GM21528 (cell line): Measurements from ENCODE around the gene FANCI.

ENCODE experiments used
- ATAC-seq: cut with Tn5 transposase; IDR thresholded peaks from one replicate; pipeline ENCODE4 v1.9.1; 2021; ENCODE audit warnings: mild to moderate bottlenecking, moderate library complexity; ENCODE audit not compliant: unreplicated experiment, low FRiP score

The FANCI gene

DNA sequence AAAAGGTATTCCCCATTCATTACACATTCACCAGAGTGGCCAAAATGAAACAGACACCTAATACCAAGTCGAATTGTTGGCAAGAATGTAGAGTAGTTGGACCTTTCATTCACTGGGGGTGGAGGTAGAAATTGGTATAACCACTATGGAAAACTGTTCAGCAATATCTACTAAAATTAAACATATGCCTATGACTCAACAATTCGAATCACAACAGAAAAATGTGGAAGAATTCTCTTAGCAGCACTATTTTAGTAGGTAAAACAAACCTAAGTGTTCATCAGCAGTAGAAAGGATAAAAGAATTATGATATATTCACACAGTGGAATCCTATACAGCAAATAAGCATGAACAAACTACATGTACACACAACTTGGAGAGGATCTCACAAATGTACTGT lies 60.2 kb downstream of the FANCI start:
- no peak for ATAC-seq

- ATAC-seq: no peak
Measured at GRCh38 chr15:89305395-89305794, 61.6 kb downstream of the FANCI start.

- no peak for ATAC-seq
Measured at GRCh38 chr15:89307046-89307587, 63.3 kb downstream of the FANCI start.

- ATAC-seq: no peak
Measured at GRCh38 chr15:89307791-89308190, 64.0 kb downstream of the FANCI start.

DNA sequence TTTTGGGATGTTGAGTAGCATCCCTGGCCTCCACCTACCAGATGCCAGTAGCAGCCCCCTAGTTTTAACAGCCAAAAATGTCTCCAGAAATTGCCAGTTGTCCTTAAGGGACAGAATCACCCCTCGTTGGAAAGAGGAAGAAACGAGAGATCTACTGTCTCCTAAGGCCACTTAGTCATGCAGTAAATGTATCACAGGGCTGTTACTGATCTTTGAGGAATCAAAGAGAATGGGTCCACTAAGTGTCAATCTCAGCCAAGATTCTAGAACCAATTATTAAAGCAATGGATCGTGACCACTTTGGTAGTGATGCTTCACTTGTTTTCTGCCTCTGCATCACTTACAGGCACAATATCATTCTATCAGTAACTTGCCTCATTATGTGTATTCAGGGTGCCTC lies 64.5 kb downstream of the FANCI start:
- no peak for ATAC-seq

DNA sequence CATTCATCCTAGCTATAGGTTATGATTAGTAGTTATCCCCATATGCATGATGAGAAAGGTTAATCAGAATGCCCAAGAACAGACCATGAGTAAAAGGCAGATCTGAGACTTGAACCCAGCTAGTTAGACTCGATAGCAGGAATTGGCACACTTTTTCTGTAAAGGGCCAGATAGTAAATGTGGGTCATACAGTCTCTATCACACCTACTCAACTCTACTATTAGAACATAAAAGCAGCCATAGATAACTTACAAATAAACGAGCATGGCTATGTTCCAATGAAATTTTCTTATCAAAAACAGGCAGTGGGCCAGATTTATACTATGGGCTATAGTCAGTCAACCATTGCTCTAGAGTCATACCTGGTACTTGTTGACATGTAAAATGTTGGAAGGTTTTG lies 66.2 kb downstream of the FANCI start:
- no peak for ATAC-seq

DNA sequence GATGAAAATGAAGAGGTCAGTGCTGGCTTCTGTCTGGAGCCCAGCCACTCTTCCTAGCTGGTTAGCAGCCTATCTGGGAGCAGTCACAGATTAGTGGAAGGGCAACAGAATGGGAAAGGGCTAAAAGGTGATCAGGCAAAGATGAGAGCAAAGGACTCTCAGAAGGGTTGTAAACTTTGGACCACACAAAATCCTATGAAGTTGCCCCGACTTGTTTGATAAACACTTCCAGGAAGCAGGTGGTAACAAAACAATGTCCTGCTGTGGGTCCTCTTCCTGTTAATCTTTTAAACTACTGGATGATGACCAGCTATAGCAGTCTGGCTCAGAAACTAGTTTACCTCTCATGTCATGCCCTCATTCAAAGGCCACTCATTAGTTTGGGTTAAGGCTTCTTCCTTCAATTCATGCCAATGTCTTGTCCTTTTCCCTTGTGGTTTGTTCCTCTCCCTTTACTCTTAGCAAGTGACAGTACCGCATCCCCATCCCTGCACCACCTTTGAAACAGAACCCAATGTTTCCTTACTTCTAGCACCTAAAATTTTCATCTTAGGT lies 71.7 kb downstream of the FANCI start:
- no peak for ATAC-seq

- ATAC-seq: no peak
Measured at GRCh38 chr15:89316504-89316903, 72.7 kb downstream of the FANCI start.

GRCh38 chr15:89317186-89317720 lies 73.5 kb downstream of the FANCI start:
- ATAC-seq: no peak

DNA sequence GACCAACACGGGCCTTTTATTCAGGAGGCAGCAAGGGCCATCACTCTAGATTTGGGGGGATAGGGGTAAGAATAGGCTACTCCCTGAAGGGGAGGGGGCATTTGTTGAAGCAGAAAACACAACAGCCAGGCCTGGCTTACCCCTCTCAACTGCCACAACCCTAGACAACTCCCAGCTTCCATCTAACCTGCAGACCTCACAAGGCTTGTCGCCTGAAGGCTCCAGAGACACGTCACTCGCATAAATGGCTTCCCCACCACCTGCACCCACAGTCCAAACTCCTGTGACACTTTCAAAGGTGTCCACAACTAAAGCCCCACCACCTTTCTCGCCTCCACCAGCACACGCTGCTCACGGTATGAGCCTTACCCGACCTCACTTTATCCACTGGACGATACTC lies 75.9 kb downstream of the FANCI start:
- ATAC-seq: no peak

- ATAC-seq: no peak
Measured at GRCh38 chr15:89320200-89320599, 76.4 kb downstream of the FANCI start.

DNA sequence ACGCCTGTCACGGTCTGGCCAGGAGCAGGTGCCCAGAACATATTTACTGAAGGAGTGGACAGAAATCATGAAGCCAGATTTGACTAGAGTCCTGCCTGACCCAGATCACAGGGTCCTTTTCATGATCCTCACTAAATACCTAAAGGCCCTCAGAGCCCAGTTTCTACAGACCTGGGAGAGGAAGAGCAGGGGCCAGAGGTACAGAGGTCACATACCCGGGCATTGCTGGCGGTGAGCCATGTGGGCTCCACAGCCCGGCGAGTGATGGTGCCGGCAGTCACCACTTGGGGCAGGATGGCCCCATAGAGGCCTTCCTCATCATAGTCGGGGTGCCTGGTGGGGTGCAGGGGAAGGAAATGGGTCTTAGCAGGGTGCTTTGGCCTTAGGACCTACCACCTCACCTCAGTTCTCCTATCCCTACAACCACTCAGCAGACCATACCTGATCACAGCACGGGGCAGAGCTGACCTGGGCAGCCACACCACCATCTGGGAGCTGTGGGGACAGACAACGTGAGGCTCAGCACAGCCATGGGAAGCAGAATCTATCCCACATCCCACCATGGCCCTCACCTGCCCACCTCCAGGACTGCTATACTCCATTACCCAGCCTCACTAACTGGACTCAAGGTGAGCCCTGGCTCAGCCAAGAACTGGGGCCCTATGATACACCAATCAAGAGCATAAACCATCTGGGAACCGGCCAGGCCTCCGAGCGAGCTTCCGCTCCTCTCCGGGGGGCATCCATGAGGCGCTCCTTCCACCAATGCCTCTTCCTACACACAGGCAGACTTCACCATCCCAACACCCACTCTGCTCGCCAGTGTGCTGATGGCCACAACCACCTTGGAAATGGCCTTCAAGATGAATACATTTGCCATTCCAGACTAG lies 78.0 kb downstream of the FANCI start:
- no peak for ATAC-seq

DNA sequence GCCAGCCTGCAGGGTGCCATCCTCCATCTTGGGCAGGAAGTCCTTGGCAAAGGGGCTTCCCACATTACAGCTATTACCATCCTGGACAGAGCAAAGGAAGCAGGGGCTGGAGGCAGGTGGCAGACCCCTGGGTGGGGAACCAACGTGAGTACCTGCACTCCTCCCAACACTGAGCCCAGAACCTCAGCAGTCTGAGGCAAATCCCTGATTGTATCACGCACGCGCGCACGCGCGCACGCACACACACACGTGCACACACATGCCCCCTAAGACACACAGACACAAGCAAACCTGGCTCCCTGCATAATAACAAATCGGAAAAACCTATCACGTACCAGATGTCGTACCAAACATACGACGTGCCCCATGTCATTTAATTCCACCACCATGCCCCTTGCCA lies 79.0 kb downstream of the FANCI start:
- ATAC-seq: no peak

- no peak for ATAC-seq
Measured at GRCh38 chr15:89323825-89324224, 80.0 kb downstream of the FANCI start.

GRCh38 chr15:89325039-89325803 lies 81.4 kb downstream of the FANCI start:
- no peak for ATAC-seq

DNA sequence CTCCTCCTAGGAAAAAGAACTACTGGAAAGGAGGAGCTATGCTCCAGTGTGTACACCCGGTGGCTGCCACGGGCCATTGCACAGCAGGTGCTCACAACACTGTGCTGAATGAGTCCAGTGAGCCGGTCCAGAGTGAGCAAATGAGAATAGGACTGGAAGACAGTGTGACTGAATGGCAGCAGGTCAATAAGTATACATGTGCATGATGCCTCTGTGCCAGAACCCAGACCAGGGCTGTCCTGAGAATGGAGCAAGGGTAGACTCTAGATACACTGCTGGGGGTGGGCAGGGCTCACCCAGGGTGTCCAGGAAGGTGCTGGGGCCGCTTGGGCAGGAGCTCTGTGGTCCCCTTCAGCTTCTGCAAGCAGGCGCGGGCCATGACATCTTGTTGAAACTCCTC lies 82.5 kb downstream of the FANCI start:
- ATAC-seq: no peak

DNA sequence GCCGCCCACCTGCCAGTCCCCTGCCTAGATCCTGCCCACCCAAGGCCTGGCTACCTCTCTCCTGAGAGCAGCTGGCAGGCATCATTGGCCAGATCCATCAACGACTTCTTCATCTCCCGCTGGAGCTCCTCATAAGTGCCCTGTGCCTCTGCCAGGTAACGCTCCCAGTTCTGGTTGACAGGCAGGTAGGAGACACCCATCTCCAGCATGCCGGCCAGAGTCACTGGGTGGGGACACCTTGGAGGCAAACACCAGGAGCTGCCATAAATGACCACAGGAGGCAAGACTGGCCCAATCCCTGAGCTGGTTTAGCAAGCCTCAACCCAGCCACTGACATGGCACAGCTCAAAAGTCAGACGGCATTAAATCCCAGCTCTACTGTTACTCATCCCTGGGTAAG lies 83.3 kb downstream of the FANCI start:
- no peak for ATAC-seq

DNA sequence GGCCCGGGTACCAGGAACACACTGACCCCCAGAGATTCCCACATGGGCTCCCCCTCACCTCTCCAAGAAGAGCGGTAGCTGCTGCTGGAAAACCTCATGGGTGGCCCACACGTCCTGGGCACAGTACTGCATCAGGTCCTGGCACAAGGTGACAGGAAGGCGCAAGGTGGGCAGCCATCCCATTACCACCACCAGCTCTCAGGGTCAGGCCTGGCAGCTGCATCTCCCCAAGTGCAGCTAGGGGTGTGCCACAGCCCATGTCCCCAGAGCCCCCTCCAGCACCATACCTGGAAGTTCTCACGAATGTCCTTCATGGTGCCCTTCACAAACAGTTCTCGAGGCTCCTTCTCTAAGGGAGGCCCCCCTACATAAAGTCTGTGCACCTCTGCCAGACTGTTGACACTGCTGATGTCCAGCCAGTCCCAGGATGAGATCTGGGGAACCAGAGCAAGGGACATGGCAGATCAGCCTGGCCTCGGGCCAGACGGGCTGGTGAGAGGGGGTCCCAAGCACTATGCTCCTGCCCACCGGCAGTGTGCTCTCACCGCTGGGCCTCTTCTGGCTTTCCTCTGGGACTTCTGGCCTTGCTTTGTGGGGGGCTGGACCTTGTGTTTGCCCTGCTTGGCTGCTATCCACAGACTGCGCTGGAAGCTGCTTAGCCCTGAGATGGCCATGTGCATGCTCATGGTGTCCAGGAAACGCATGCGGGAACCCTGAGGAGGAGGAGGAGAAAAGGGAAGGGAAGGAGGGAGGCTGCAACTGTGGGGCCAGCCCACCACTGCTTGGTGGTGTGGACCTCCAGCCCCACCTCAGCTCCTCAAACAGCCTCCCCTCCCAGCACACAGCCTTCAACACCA lies 84.8 kb downstream of the FANCI start:
- ATAC-seq: no peak

DNA sequence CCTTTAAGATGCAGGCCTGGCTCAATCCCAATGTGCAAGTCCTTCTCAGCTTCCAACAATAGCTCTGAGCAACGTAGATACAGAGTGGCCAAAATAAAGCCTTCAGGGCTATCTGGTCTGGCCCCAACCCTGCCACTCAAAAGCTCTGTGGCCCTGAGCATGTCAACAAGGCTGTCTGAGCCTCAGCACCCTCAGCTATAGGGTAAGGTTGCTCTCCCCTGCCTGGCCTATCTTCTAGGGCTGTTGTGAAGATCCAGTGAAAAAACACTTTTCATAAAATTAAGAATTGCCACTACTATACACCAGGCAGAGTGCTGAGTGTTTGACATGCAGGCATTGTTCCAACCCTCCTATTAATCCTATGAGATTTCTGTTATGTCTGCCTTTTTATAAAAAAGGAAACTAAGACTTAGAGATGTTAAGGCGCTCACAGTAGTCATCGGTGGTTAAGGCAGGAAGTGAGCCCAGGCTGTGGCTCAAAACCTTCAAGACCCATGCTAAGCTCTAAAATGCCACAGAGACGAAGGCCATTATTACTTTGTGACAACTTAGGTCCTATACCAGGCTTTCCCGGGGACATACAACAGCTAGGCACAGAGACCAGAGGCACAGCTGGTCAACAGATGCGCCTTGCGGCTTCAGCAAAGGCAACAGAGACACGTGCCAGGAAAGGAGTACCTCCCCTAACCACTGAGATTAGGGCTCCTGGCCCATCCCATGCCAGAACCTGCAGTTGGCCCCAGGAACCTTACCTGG lies 85.7 kb downstream of the FANCI start:
- ATAC-seq: no peak
